DMS53 (cell line): ENCODE results near the gene SOX6.

Experiments
- DNase-seq: peaks from one replicate; lab custom pipeline; 2025; lab: John Stamatoyannopoulos, UW

Gene SOX6

GRCh38 chr11:16276251-16276650, 80.1 kb downstream of the SOX6 start:
- peak; percentile 5 for DNase-seq

- DNase-seq: no peak
These were observed 85.1 kb downstream of the SOX6 start for GRCh38 chr11:16271258-16271657.

GRCh38 chr11:16266021-16266420, 90.3 kb downstream of the SOX6 start:
- DNase-seq: no peak

GRCh38 chr11:16265022-16265421, 91.3 kb downstream of the SOX6 start:
- no peak for DNase-seq

GRCh38 chr11:16262645-16262955, 93.7 kb downstream of the SOX6 start:
- DNase-seq: no peak

GRCh38 chr11:16261836-16262644, 94.3 kb downstream of the SOX6 start:
- peak; percentile 50 for DNase-seq

GRCh38 chr11:16252373-16252772, 104.0 kb downstream of the SOX6 start:
- DNase-seq: peak; percentile 13

- no peak for DNase-seq
These were observed 108.1 kb downstream of the SOX6 start for GRCh38 chr11:16248248-16248647.

GRCh38 chr11:16242806-16243205, 113.5 kb downstream of the SOX6 start:
- no peak for DNase-seq

GRCh38 chr11:16240687-16241086, 115.7 kb downstream of the SOX6 start:
- no peak for DNase-seq

GRCh38 chr11:16239141-16240105, 116.9 kb downstream of the SOX6 start:
- no peak for DNase-seq

- DNase-seq: peak; percentile 97
These were observed 130.1 kb downstream of the SOX6 start for GRCh38 chr11:16226245-16226644.

GRCh38 chr11:16225623-16226022, 130.7 kb downstream of the SOX6 start:
- no peak for DNase-seq

- DNase-seq: no peak
These were observed 132.8 kb downstream of the SOX6 start for GRCh38 chr11:16223558-16223957.

GRCh38 chr11:16217631-16218030, 138.7 kb downstream of the SOX6 start:
- no peak for DNase-seq

- no peak for DNase-seq
These were observed 139.5 kb downstream of the SOX6 start for GRCh38 chr11:16216831-16217230.

- DNase-seq: no peak
These were observed 141.0 kb downstream of the SOX6 start for GRCh38 chr11:16215352-16215751.

- no peak for DNase-seq
These were observed 144.9 kb downstream of the SOX6 start for GRCh38 chr11:16211407-16211806.

GRCh38 chr11:16204261-16204660, 152.1 kb downstream of the SOX6 start:
- DNase-seq: no peak

- DNase-seq: no peak
These were observed 160.7 kb downstream of the SOX6 start for GRCh38 chr11:16195651-16196050.

GRCh38 chr11:16194566-16194965, 161.8 kb downstream of the SOX6 start:
- no peak for DNase-seq

- no peak for DNase-seq
These were observed 162.4 kb downstream of the SOX6 start for GRCh38 chr11:16193897-16194381.

- DNase-seq: no peak
These were observed 164.5 kb downstream of the SOX6 start for GRCh38 chr11:16191868-16192240.
